Hematopoietic multipotent progenitor cell treated with erythropoietin and hydrocortisone succinate and interleukin-3 and kit ligand, for 6 days (in vitro differentiated cells): ENCODE data around the gene DNAJC1.

ENCODE experiments used
- DNase-seq: peaks from one replicate; pipeline ENCODE4 v3.0.0-alpha.2; 2015

Gene DNAJC1

DNA sequence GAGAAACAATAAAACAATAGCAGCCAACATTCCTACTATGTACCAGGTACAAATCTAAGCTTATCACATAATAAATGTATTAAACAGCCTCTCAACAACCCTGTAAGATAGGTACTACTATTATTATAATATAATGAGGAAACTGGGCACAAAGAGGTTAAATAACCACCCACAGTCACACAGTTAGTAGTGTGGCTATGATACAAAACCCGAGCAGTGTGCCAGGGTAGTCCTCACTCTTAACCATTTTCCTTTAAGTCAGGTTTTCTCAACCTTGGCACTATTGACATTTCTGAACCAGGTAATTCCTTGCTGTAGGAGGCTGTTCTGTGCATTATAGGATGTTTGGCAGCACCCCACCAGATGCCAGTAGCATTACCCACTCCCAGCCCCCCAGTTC, 48.8 kb downstream of the DNAJC1 start:
- no peak for DNase-seq

DNA sequence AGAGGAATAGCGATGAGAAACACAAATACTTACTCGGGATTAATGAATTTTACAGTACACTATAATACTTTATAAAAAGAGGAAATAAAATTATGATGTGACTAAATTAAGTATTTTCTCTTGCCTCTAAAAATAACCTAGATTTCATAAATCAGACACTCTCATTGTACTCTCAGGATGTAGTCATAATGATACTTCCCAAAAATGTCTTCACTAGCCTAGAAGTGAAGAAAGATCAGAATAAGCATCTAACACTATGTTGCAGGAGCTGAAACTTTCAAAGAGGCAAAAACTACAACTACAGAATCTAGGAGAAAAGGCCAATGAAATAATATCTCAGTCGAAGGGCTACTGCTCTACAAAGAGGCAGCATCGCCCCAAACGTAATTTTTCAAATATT, 49.4 kb downstream of the DNAJC1 start:
- no peak for DNase-seq

DNA sequence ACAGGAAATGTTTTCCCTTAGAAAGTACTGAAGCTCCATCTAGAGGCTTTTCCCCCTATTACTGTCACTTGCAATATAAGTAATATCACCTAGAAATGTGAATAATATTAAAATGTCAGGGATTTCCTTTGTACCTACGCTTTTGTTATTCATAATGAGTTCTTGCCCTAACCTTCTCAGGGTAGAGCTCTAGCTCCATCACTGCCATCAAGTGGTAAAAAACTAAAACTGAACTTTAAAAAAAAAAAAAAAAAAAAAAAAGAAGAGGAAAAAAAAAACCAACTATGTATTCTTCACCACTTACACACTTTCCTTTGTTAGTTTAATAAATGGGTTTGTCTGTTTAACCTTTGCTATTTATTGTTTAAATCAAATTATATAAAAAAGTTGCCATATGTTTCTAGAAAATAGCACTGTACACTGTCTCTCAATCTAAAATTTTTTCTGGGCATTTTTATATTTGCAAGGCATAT, 49.9 kb downstream of the DNAJC1 start:
- DNase-seq, result peak; percentile 78

DNA sequence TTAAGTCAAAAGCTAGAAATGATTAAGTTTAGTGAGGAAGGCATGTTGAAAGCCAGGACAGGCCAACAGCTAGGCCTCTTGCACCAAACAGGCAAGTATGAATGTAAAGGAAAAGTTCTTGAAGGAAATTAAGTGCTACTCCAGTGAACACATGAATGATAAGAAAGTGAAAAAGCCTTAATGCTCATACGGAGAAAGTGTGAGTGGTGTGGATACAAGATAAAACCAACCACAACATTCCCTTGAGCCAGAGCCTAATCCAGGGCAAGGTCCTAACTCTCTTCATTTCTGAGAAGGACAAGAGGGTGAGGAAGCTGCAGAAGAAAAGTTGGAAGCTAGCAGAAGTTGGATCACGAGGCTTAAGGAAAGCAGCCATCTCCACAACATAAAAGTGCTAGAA, 53.0 kb downstream of the DNAJC1 start:
- no peak for DNase-seq

DNA sequence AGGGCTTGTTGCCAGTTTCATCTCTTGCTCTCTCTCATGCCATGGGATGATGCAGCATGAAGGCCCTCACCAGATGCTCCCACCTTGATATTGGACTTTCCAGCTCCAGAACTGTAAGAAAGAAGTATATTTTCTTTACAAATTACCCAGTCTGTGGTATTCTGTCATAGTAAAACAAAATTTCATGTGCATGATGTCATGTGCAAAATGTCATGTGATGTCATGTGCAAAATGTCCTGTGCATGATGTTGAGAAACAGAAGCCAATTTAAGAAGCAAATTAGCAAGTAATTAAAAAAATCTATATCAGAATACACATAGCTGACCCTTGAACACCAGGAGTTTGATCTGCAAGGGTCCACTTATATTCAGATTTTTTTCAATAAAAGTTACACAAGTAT, 56.6 kb downstream of the DNAJC1 start:
- no peak for DNase-seq

DNA sequence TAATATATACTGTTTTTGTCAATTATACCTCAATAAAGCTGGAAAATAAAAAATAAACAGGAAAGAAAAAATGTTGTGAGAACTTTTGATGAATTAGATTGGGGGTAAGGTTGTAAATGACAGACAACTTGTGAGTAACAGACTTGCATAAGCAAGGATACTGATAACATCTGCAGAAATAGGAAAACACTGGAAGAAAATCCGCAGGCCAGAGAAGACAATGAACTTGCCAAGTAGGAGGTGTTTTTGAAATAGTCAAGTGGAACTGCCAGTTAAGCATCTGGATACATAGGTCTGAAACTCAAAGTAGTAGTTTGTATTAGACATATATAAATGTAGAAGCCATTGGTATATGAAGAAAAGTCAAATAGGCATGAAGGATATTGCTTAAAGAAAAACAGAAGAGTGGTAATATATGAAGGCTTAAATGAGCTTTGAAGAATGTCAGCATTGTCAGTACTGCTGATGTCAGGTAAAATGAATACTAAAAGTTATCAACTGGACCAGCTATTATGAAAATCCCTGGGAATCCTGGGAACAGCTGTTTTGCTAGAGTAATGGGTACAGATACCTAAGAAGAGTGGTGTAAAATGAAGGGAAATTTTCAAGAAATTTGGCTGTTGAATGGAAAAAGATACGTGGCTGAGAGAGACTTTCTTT, 58.7 kb downstream of the DNAJC1 start:
- DNase-seq, result no peak

DNA sequence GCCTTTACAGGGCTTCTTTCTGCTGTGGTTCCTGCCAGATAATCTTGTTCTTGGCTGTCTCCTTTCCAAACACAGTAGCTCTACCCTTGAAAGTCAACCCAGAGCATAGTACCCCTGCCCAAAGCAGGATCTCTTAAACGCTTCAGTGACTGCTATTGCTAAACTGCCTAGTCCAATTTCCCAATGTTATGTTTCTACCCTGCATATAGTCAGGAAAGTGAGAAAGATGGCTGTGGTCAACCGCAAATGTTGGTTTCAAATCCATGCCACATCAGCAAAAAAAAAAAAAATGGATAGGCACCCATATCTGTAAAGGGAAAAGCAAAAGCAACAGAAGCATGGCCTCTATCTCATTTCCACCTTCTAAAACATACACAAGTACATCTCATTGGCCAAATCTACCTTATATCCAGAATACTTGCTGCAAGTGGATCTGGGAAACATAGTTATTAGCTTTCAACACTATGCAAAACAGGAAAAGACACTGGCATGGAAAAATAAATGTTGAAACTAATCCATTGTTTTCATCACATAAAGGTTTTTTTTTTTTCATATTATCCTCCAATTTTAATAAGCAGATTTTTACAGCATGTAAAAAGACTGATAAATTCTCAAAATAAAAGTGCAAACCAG, 59.8 kb downstream of the DNAJC1 start:
- peak; percentile 42 for DNase-seq

DNA sequence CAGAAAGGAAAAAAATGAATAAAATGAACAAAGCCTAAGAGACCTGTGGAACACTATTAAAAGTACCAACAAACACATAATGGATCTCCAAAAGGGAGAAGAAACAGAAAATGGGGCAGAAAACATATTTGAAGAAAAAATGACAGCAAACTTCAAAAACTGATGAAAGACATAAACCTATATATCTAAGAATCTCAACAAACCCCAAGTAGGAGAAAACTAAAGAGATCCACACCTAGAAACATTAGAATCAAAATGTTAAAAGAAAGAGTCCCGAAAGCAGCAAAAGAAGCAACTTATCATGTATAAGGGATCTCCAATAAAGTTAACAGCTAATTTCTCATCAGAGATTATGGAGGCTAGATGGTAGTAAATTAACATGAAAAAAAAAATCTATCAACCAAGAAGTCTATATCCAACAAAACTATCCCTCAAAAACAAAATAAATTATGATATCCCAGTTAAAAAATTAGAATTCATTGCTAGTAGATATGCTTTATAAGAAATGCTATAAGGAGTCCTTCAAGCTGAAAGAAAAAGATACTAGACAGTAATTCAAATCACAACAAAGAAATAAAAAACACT, 68.0 kb downstream of the DNAJC1 start:
- no peak for DNase-seq

DNA sequence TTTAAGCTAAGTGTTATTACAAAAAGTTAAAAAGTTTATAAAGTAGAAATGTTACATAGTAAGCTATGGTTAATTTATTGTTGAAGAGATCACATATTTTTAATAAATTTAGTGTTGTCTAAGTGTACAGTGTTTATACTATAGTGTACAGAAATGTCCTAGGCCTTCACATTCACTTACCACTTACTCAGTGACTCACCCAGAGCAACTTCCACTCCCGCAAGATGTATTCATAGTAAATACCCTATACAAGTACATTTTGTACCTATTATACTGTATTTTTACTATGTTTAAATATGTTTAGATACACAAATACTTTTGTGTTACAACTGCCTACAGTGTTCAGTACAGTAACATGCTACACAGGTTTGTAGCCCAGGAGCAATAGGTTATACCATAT, 69.2 kb downstream of the DNAJC1 start:
- no peak for DNase-seq

DNA sequence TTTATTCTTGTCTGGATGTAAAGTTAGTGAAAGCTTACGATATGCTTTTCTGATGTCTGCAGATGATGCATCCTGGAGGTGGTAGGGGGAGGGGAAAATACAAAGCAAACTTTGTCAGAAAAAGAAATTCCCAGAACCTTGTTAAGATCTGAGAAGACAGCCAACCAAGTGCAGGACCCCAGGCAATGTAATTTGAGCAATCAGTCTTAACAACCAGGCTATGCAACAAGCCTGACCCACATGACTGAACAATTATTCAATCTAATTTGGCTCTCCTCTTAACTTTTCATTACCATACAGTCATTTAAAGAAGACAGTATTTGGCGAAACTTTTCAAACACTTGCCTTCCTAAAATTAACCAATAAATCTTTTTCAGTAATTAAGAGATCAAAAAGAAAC, 74.5 kb downstream of the DNAJC1 start:
- no peak for DNase-seq

DNA sequence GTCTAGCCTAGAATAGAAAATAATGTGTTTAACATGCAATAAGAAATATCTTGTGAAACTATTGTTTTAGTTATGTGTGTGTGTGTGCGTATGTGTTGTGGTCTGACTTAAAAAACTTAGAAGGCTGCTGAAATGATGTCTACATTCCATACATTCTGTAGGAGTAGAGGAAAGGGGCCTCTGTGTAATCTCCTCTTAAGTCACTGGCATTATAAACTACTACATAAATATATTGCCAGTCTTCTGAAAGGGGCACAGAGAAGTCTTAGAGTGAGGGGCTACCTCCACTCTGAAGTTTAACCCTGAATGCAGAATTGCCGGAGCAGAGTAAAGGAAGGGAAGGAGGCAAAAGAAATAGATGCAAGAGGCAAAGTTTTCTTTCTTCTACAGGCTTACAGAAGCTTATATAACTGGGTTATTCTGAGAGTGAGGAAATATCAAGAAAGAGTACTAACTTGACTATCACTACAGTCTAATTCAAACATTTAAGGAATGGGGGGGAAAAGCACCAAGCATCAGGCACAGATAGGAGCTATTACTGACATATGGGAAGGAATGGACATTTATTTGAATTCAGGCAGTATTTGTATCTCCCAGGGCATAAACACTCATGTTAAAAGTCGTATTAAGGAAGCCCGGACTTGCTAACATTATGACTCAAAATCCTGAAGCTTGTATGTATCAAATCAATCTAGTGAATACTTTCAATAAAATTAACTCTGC, 75.7 kb downstream of the DNAJC1 start:
- DNase-seq, result no peak

DNA sequence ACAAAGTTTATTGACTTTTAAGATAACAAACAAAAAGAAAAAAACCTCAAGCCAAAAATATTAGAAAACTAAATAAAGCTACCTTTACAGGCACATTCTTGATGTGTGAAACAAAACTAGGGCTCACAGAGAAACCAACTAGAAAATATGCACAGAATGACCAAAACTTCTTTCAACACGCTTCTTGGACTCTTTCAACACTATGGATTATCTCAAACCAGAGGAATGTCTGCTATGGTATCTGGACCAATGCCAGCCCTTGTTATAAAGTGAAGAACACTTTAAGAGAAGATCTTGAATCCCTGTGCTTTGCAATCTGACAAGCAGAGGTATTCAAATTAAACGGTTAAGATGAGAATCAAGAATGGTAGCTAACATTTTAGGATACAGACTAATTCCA, 76.6 kb downstream of the DNAJC1 start:
- peak; percentile 39 for DNase-seq

DNA sequence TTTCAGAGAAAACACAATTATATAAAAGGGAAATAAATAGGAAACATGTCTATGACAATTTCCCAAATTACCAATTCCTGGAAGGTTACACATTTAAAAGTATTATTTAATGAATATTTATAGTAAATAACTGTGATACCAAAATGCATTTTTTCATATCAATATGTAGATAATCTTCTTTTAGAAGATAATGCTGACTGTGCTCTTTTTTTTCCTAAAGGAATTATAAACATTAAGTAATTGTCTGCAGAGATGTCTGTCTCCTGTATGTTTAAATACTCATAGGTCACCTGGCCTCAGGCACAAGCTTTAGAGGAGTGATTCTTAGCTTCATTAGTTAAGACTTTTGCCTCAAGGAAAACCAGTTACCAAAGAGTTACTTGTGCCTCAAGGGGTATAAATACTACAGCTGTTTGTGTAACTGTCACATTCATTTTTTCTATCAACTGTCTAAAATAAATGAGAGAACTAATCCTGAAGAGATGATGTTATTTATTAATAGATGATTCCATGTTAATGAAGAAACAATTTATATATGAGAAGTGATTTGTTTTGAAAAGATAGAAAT, 77.1 kb downstream of the DNAJC1 start:
- DNase-seq, result no peak

DNA sequence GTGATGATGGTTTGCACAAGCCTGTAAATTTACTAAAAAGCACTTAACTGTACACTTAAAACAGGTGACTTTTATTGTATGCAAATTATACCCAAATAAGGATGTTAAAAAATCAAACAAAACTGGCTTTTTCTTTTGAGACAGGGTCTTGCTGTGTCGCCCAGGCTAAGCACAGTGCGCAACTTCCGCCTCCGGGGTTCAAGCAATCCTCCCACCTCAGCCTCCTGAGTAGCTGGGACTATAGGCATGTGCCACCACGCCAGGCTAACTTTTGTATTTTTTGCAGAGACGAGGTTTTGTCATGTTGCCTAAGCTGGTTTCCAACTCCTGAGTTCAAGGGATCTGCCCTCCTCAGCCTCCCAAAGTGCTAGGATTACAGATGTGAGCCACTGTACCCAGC, 77.7 kb downstream of the DNAJC1 start:
- DNase-seq, result no peak

DNA sequence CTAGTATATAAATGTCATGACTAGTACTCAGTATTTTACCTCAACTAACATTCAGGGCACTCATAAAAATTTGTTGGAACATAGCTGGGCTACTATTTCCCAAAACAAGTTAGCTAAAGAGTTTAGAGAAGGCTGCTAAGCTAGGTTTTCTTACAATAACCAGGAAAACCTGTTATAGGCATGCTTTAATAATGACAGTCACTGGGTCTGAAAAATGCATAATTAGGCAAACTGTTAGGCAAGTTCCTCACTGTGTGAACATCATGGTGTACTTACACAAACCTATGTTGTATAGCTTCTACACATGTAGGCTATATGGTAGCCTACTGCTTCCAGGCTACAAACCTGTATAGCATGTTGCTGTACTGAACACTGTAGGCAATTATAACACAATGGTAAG, 79.0 kb downstream of the DNAJC1 start:
- no peak for DNase-seq

DNA sequence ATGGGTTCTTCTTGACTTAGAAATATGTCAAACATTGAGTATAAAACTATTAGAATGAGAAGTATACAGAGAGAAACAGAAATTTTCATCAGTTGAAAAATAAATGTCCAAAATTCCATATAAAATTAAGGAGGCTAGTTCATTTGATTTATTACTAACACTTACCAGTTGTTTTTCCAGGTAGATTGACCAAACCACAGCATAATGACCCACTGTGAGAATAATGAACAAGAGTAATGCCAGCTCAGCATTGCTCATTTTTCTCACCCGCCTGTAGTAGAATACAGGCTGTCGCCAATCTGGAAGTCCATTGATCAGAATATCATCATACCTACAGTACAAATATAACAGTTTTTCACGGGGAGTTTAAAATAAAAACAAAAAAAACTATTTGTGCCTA, 82.9 kb downstream of the DNAJC1 start:
- no peak for DNase-seq

DNA sequence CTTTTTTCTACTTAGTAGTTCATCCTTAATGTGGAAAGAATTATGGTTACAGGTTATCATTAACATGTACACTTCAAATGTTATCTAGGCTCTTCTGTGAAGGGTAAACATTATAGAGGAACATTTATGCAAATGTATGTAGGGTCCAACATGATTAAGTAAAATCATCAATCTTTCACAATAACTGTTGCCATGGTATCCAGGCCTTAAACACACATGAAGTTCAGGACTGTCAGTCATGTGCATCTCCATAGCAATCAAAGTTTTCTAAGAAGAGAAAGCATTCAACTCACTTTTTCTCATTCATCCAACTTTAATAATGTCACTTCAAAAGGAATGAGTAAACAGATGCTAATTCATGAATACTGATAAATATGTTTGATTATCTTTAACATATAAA, 83.6 kb downstream of the DNAJC1 start:
- DNase-seq, result no peak

DNA sequence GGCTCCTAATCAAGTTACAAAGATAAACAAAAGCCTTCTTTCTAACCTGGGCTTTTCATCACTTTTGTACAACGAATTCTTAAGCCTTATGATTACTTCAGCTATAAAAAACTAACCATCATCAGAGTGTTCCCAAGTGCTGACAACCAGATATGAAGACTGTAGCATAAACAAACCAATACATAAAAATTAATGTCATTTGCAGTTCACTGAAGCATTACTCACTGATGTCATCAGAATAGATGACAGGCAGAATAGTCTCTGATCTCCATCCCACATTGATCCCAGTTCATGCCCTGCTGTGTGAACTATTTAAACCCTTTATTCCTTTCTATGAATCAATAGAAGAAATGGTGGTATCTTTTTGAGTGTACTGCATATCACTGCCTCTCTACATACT, 84.4 kb downstream of the DNAJC1 start:
- DNase-seq, result no peak

DNA sequence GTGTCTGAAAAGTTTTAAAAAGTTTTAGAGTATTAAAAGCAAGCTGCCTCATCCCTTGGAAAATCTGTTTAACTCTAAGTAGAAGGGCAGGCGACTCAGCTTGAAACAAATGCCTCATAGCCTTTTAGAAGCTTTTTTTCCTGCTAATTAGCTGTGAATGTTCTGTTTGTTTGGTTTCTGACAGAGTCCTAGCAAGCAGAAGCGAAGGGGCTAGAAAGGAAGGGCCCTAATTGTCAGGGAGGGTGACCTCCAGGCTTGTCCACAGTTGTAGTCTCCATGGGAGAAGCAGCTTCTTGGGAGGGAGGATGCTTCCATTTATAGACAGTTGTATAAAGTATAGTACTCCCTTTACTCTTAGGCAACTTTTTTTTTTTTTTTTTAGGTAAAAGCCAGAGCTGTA, 90.9 kb downstream of the DNAJC1 start:
- no peak for DNase-seq

DNA sequence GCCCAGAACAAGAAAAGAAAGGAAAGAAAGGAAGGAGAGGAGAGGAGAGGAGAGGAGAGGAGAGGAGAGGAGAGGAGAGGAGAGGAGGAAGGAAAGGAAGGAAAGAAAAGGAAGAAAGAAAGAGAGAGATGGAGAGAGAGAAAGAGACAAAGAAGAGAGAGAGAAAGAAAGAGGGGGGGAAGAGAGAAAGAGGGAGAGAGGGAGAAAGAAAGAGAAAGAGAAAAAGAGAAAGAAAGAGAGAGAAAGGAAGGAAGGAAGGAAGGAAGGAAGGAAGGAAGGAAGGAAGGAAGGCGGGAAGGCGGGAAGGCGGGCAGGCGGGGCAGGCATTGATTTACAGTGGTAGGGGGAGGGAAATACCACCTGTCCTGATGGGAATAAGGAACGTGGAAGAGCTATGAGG, 92.7 kb downstream of the DNAJC1 start:
- DNase-seq, result no peak

DNA sequence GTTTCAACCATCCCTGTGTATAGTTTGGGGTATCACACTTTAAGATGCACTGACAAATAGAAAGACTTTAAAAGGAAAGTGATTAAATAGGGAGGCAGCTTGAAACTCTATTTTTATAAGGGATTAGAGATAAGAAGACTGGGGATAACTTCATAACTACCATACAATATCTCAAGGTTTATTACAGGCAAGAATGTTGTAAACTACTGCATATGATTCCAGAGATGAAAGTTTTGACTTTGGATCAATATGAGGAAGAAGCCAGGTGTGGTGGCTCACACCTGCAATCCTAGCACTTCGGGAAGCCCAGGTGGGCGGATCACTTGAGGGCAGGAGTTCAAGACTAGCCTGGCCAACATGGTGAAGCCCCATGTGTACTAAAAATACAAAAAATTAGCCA, 96.1 kb downstream of the DNAJC1 start:
- no peak for DNase-seq

DNA sequence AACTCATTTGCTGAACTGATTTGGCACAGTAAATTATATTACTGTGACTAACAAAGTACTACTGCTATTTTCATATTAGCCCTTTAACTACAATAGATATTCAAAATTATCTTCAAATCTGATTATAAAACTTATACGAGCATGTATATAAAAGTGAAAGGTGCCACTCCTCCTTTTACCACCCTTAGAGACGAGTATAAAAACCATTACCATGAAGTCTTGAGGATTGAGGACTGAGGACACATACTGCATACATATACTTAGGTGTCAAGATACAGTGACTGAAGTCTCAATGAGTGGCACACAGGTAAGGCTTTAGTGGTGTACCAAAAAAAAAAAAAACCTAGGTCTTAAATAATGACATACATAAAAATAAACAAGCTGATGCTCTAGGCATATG, 98.6 kb downstream of the DNAJC1 start:
- DNase-seq, result no peak

DNA sequence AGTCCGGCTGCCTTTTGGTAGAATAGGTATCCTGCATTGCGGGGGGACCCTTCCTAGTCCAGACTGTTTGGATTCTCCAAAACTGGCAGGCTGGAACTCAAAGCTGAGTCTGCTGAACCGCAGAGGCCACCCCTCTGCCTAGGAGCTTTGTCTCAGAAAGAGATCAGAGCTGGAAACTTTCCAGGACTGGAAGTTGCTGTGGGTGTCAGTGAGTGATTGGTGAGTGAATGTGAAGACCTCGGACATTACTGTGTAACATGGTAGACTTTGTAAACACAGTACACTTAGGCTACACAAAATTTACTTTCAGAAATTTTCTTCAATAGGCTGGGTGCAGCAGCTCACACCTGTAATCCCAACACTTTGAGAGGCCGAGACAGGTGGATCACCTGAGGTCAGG, 103.8 kb downstream of the DNAJC1 start:
- no peak for DNase-seq

DNA sequence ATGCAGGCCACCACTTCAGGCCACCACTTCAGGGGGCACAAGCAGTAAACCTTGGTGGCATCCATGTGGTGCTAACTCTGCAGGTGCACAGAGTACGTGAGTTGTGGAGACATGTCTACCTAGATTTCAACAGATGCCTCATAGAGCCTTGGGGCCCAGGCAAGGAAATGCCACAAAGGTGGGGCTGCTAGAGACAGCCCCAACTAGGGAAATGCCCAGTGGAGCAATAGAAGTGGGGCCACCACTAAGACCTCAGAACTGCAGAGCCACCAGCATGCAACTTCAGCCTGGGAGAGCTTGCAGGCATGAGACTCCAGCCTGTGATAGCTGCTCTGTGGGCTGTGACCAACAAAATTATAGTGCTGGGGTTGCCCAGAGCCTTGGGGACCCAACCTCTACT, 107.6 kb downstream of the DNAJC1 start:
- no peak for DNase-seq
